GM23338 (cell line): ENCODE data around the gene CASQ2. TPM values are rescaled to one million over a fixed set of nuclear protein-coding genes. Genes with fewer than 3 reads are reported as not detected.

Source experiments
- ATAC-seq: fragments of 200-7000 bp; cut with Tn5 transposase; 3 replicates; pipeline ENCODE4 v1.9.1; 2020
- DNase-seq: peaks from one replicate; pipeline ENCODE4 v3.0.0-alpha.2; 2015; ENCODE audit warnings: low spot score
- H2AFZ ChIP-seq: fragments of 200-600 bp; sonication (generic); 2 replicates; pipeline ENCODE4 v1.8.0; 2016; ENCODE audit warnings: antibody characterized with exemption, mild to moderate bottlenecking, moderate library complexity
- H3F3A ChIP-seq: fragments of 200-600 bp; sonication (generic); replicated peaks from 2 replicates; pipeline ENCODE4 v1.8.0; 2017; ENCODE audit warnings: antibody characterized with exemption, mixed run types, low read depth
- H3K27ac ChIP-seq: fragments of 200-600 bp; sonication (generic); 2 replicates; pipeline ENCODE4 v1.6.1; 2016; ENCODE audit warnings: low read depth
- H3K27me3 ChIP-seq: fragments of 200-600 bp; sonication (generic); 2 replicates; pipeline ENCODE4 v1.8.0; 2016; ENCODE audit warnings: mild to moderate bottlenecking, mixed run types, moderate library complexity; ENCODE audit not compliant: insufficient read depth
- H3K36me3 ChIP-seq: fragments of 200-600 bp; sonication (generic); 2 replicates; pipeline ENCODE4 v1.8.0; 2016; ENCODE audit warnings: mild to moderate bottlenecking; ENCODE audit not compliant: insufficient read depth
- H3K4me1 ChIP-seq: fragments of 200-600 bp; sonication (generic); 2 replicates; pipeline ENCODE4 v1.8.0; 2016; ENCODE audit warnings: mild to moderate bottlenecking, moderate library complexity; ENCODE audit not compliant: insufficient read depth
- H3K4me2 ChIP-seq: fragments of 200-600 bp; sonication (generic); 2 replicates; pipeline ENCODE4 v1.7.1; 2017; ENCODE audit warnings: mixed run types
- H3K4me3 ChIP-seq: fragments of 200-600 bp; sonication (generic); 2 replicates; pipeline ENCODE4 v1.6.1; 2016; ENCODE audit warnings: mixed run types
- H3K79me2 ChIP-seq: fragments of 200-600 bp; sonication (generic); replicated peaks from 2 replicates; pipeline ENCODE4 v1.8.0; 2017; ENCODE audit warnings: mild to moderate bottlenecking; ENCODE audit not compliant: insufficient read depth
- H3K9me2 ChIP-seq: fragments of 200-600 bp; sonication (generic); 2 replicates; pipeline ENCODE4 v1.8.0; 2017; ENCODE audit not compliant: insufficient read depth
- H4K20me1 ChIP-seq: fragments of 200-600 bp; sonication (generic); replicated peaks from 2 replicates; pipeline ENCODE4 v1.8.0; 2017; ENCODE audit warnings: mild to moderate bottlenecking; ENCODE audit not compliant: insufficient read depth
- H3K27ac Mint-ChIP-seq: 2 replicates; pipeline ENCODE4 v1.8.0; 2020; ENCODE audit warnings: inconsistent platforms, mild to moderate bottlenecking, moderate library complexity, mixed read lengths
- H3K27me3 Mint-ChIP-seq: 3 replicates; pipeline ENCODE4 v1.8.0; 2022; ENCODE audit warnings: low read depth, mild to moderate bottlenecking, moderate library complexity, mixed read lengths, inconsistent platforms; ENCODE audit not compliant: insufficient read depth, poor library complexity
- H3K36me3 Mint-ChIP-seq: 3 replicates; pipeline ENCODE4 v1.8.0; 2021; ENCODE audit warnings: low read depth, mild to moderate bottlenecking, inconsistent platforms, moderate library complexity, mixed read lengths
- H3K4me1 Mint-ChIP-seq: 3 replicates; pipeline ENCODE4 v1.8.0; 2020; ENCODE audit warnings: mild to moderate bottlenecking, inconsistent platforms, mixed read lengths
- H3K4me3 Mint-ChIP-seq: 3 replicates; pipeline ENCODE4 v1.8.0; 2021; ENCODE audit warnings: moderate library complexity, mild to moderate bottlenecking, inconsistent platforms, mixed read lengths
- H3K9me3 Mint-ChIP-seq: 3 replicates; pipeline ENCODE4 v1.8.0; 2020; ENCODE audit warnings: moderate library complexity, mild to moderate bottlenecking, inconsistent platforms, mixed read lengths
- CREB1 ChIP-seq: fragments of 250-450 bp; sonication (Bioruptor Pico); IDR thresholded peaks from 2 replicates; pipeline ENCODE4 v1.5.0; 2020; ENCODE audit warnings: low read depth, mild to moderate bottlenecking, moderate library complexity
- EZH2 ChIP-seq: fragments of 200-600 bp; sonication (generic); IDR thresholded peaks from one replicate; pipeline ENCODE4 v1.8.0; 2017; ENCODE audit warnings: antibody characterized with exemption, mild to moderate bottlenecking, low read depth; ENCODE audit not compliant: unreplicated experiment
- JUNB ChIP-seq: IDR thresholded peaks from one replicate; pipeline ENCODE4 v1.6.1; 2016; ENCODE audit warnings: antibody characterized with exemption; ENCODE audit not compliant: unreplicated experiment
- NANOG ChIP-seq: IDR thresholded peaks from 2 replicates; pipeline ENCODE4 v1.6.1; 2016; ENCODE audit warnings: antibody characterized with exemption, borderline replicate concordance
- POLR2AphosphoS5 ChIP-seq: IDR thresholded peaks from 2 replicates; pipeline ENCODE4 v1.6.1; 2016; ENCODE audit warnings: antibody characterized with exemption, low read depth
- REST ChIP-seq: IDR thresholded peaks from one replicate; pipeline ENCODE4 v1.6.1; 2018; ENCODE audit warnings: antibody characterized with exemption; ENCODE audit not compliant: unreplicated experiment
- STAT1 ChIP-seq: IDR thresholded peaks from one replicate; pipeline ENCODE4 v1.6.1; 2016; ENCODE audit warnings: antibody characterized with exemption; ENCODE audit not compliant: unreplicated experiment
- ZNF331 ChIP-seq: fragments of 250-450 bp; sonication (Bioruptor Pico); IDR thresholded peaks from 2 replicates; pipeline ENCODE4 v1.5.0; 2020; ENCODE audit warnings: low read depth, mild to moderate bottlenecking, moderate library complexity
- polyA plus RNA-seq: library from polyadenylated mRNA; unstranded; fragments of >200 nt; fragmentation: Nextera tagmentation; extraction: Ambion mirVana; gene quantifications from 2 replicates; pipeline ENCODE4 v1.2.1, GENCODE V29; 2016
- total RNA-seq: library from RNA; depleted of rRNA; stranded (reverse); fragments of >200 nt; shearing (Covaris generic); gene quantifications from 2 replicates; pipeline ENCODE4 v1.2.3, GENCODE V29; 2014
- TF ChIP-seq, protein P1 (sequence below): fragments of 250-450 bp; sonication (Bioruptor Pico); IDR thresholded peaks from 2 replicates; pipeline ENCODE4 v1.5.0; 2020; ENCODE audit warnings: mild to moderate bottlenecking, moderate library complexity
- TF ChIP-seq, protein P2 (sequence below): IDR thresholded peaks from 2 replicates; pipeline ENCODE4 v1.6.1; 2016; ENCODE audit warnings: antibody characterized with exemption

Gene CASQ2
- total and polyA plus RNA-seq, 2 experiments from 2014 or later, result not detected

DNA sequence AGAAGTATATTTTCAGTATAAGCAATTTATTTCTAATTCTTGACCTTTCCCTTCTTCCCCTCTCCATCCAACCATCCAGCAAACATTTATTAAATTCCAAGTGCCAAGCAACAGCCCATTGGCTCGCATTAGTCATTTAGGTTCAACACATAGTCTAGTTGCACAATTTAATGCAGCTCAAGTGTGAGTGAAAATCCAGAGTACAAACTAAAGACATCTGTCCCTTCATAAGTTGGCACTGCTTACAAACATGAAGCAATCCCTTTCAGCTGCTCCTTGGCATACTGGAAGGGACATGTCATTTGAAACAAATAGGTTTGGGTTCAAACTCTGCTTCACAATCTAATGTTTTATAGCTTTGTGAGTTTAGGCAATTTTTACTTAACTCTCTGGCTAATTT lies 10.7 kb downstream of the CASQ2 start (continued):
- TF ChIP-seq, protein P1, sequence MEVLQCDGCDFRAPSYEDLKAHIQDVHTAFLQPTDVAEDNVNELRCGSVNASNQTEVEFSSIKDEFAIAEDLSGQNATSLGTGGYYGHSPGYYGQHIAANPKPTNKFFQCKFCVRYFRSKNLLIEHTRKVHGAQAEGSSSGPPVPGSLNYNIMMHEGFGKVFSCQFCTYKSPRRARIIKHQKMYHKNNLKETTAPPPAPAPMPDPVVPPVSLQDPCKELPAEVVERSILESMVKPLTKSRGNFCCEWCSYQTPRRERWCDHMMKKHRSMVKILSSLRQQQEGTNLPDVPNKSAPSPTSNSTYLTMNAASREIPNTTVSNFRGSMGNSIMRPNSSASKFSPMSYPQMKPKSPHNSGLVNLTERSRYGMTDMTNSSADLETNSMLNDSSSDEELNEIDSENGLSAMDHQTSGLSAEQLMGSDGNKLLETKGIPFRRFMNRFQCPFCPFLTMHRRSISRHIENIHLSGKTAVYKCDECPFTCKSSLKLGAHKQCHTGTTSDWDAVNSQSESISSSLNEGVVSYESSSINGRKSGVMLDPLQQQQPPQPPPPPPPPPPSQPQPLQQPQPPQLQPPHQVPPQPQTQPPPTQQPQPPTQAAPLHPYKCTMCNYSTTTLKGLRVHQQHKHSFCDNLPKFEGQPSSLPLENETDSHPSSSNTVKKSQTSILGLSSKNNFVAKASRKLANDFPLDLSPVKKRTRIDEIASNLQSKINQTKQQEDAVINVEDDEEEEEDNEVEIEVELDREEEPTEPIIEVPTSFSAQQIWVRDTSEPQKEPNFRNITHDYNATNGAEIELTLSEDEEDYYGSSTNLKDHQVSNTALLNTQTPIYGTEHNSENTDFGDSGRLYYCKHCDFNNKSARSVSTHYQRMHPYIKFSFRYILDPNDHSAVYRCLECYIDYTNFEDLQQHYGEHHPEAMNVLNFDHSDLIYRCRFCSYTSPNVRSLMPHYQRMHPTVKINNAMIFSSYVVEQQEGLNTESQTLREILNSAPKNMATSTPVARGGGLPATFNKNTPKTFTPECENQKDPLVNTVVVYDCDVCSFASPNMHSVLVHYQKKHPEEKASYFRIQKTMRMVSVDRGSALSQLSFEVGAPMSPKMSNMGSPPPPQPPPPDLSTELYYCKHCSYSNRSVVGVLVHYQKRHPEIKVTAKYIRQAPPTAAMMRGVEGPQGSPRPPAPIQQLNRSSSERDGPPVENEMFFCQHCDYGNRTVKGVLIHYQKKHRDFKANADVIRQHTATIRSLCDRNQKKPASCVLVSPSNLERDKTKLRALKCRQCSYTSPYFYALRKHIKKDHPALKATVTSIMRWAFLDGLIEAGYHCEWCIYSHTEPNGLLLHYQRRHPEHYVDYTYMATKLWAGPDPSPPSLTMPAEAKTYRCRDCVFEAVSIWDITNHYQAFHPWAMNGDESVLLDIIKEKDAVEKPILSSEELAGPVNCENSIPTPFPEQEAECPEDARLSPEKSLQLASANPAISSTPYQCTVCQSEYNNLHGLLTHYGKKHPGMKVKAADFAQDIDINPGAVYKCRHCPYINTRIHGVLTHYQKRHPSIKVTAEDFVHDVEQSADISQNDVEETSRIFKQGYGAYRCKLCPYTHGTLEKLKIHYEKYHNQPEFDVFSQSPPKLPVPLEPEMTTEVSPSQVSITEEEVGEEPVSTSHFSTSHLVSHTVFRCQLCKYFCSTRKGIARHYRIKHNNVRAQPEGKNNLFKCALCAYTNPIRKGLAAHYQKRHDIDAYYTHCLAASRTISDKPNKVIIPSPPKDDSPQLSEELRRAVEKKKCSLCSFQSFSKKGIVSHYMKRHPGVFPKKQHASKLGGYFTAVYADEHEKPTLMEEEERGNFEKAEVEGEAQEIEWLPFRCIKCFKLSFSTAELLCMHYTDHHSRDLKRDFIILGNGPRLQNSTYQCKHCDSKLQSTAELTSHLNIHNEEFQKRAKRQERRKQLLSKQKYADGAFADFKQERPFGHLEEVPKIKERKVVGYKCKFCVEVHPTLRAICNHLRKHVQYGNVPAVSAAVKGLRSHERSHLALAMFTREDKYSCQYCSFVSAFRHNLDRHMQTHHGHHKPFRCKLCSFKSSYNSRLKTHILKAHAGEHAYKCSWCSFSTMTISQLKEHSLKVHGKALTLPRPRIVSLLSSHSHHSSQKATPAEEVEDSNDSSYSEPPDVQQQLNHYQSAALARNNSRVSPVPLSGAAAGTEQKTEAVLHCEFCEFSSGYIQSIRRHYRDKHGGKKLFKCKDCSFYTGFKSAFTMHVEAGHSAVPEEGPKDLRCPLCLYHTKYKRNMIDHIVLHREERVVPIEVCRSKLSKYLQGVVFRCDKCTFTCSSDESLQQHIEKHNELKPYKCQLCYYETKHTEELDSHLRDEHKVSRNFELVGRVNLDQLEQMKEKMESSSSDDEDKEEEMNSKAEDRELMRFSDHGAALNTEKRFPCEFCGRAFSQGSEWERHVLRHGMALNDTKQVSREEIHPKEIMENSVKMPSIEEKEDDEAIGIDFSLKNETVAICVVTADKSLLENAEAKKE (CRISPR knock-in tag), result no peak
- no peak for TF ChIP-seq REST
- TF ChIP-seq NANOG, result no peak
- TF ChIP-seq CREB1 (CRISPR knock-in tag), result no peak
- no peak for TF ChIP-seq ZNF331
- no peak for TF ChIP-seq STAT1

- no peaks in the 10 kb centered on the region for H3F3A ChIP-seq
- H3K4me3 ChIP-seq, result no peak overlapping the region
- peak overlapping the region; percentile 3; the same call in 1 of the 2 replicates for H2AFZ ChIP-seq
- H3K9me2 ChIP-seq, result no peaks in the 10 kb centered on the region
- Mint-ChIP-seq H3K9me3 (peaks cover 2% of the 10 kb centered on the region; the same call in 1 of the 3 replicates), H3K36me3 (no peaks in the 10 kb centered on the region), H3K27ac (no peak overlapping the region), H3K4me3 (no peak overlapping the region), H3K27me3 (peaks cover 2% of the 10 kb centered on the region), H3K4me1 (no peaks in the 10 kb centered on the region)
- no peak overlapping the region for H3K4me2 ChIP-seq
- no peaks in the 10 kb centered on the region for H3K79me2 ChIP-seq
- ATAC-seq (no peak), DNase-seq (no peak)
- H3K27me3 ChIP-seq, result no peaks in the 10 kb centered on the region
- H3K36me3 ChIP-seq, result no peaks in the 10 kb centered on the region
- no peaks in the 10 kb centered on the region for H3K4me1 ChIP-seq
- H4K20me1 ChIP-seq, result no peaks in the 10 kb centered on the region
- no peak overlapping the region for H3K27ac ChIP-seq
- TF ChIP-seq POLR2AphosphoS5 (no peak), ZNF331 (no peak), JUNB (no peak), EZH2 (no peak)
- TF ChIP-seq, protein P2, sequence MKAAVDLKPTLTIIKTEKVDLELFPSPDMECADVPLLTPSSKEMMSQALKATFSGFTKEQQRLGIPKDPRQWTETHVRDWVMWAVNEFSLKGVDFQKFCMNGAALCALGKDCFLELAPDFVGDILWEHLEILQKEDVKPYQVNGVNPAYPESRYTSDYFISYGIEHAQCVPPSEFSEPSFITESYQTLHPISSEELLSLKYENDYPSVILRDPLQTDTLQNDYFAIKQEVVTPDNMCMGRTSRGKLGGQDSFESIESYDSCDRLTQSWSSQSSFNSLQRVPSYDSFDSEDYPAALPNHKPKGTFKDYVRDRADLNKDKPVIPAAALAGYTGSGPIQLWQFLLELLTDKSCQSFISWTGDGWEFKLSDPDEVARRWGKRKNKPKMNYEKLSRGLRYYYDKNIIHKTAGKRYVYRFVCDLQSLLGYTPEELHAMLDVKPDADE, result no peak
Observed at GRCh38 chr1:115757326-115757725, 11.2 kb downstream of the CASQ2 start.
